ENCODE data around the gene COL6A1. TPM values are rescaled to one million over a fixed set of nuclear protein-coding genes. Genes with fewer than 3 reads are reported as not detected.
A peak's percentile ranks its signal among the peaks of the same experiment; 100 is the strongest.
"Not testable (repeated sequence)": the region's sequence is repeated elsewhere in the genome, so short reads cannot be mapped to it uniquely, and the experiment has no call there.

COL6A1 gene
- total RNA-seq, 1 donor from 2014 or later = 12.6 TPM

- H3K4me1 ChIP-seq = peaks cover 9% of the 10 kb centered on the region
- H3K9me3 Mint-ChIP-seq = no peaks in the 10 kb centered on the region
- no peak overlapping the region for H3K9ac ChIP-seq
- H3K36me3 Mint-ChIP-seq = no peaks in the 10 kb centered on the region
- no peaks in the 10 kb centered on the region for H4K20me1 ChIP-seq (ENCODE audit: low read depth)
- no peak for TF ChIP-seq EZH2 (IDR thresholded peaks at IDR 0.05)
- TF ChIP-seq EZH2phosphoT487 (IDR thresholded peaks at IDR 0.05) = no peak
- TF ChIP-seq, protein P1, sequence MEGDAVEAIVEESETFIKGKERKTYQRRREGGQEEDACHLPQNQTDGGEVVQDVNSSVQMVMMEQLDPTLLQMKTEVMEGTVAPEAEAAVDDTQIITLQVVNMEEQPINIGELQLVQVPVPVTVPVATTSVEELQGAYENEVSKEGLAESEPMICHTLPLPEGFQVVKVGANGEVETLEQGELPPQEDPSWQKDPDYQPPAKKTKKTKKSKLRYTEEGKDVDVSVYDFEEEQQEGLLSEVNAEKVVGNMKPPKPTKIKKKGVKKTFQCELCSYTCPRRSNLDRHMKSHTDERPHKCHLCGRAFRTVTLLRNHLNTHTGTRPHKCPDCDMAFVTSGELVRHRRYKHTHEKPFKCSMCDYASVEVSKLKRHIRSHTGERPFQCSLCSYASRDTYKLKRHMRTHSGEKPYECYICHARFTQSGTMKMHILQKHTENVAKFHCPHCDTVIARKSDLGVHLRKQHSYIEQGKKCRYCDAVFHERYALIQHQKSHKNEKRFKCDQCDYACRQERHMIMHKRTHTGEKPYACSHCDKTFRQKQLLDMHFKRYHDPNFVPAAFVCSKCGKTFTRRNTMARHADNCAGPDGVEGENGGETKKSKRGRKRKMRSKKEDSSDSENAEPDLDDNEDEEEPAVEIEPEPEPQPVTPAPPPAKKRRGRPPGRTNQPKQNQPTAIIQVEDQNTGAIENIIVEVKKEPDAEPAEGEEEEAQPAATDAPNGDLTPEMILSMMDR (IDR thresholded peaks at IDR 0.05) = no peak
- H2AFZ ChIP-seq (replicated peaks) = peak overlapping the region; percentile 3
- no peak overlapping the region for H3K4me3 Mint-ChIP-seq
- H3K9me3 ChIP-seq (ENCODE audit: low read depth) = no peaks in the 10 kb centered on the region
- H3K27ac ChIP-seq = no peak overlapping the region
- peak overlapping the region; percentile 29 for H3K4me2 ChIP-seq
- peaks cover 5% of the 10 kb centered on the region for H3K27me3 Mint-ChIP-seq (ENCODE audit: insufficient read depth, low read depth)
- H3K4me1 Mint-ChIP-seq = peaks cover 10% of the 10 kb centered on the region
- no peaks in the 10 kb centered on the region for H3K36me3 ChIP-seq
- H3K79me2 ChIP-seq (ENCODE audit: low read depth) = no peaks in the 10 kb centered on the region
- no peak for DNase-seq (ENCODE audit: low spot score)
- H3K27ac Mint-ChIP-seq = no peak overlapping the region
- no peaks in the 10 kb centered on the region for H3K27me3 ChIP-seq
- H3K4me3 ChIP-seq = no peak overlapping the region
- no peaks in the 10 kb centered on the region for H3F3A ChIP-seq (ENCODE audit: low read depth)
These were observed 30.6 kb upstream of the COL6A1 start for GRCh38 chr21:45950740-45951515.

DNA sequence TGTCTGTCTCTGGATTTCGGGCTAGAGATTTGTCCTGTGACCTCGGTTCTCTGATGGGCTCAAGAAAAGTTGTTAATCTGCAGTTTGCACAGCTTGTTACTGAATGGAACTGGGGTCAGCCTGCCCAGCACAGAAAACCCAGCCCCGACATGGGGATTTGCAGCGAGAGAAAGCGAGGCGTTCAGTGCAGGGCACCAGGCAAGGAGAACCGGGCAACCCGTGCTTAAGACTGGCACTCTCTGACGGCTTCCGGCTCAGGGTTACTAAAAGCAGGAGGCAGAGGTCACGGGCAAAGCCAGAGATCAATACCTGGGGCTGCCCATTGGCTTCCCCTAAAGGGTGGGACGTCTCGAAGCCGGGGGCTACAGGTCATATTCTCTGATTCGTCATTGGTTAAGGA, 29.9 kb upstream of the COL6A1 start:
- no peaks in the 10 kb centered on the region for H3K9me3 ChIP-seq (ENCODE audit: low read depth)
- H3K27me3 ChIP-seq = no peaks in the 10 kb centered on the region
- no peak overlapping the region for H3K4me3 ChIP-seq
- peaks cover 10% of the 10 kb centered on the region for H3K4me1 Mint-ChIP-seq
- H3K79me2 ChIP-seq (ENCODE audit: low read depth) = no peaks in the 10 kb centered on the region
- no peak overlapping the region for H3K27ac Mint-ChIP-seq
- no peaks in the 10 kb centered on the region for H3K36me3 Mint-ChIP-seq
- TF ChIP-seq, protein P1 (IDR thresholded peaks at IDR 0.05) = no peak
- no peak for TF ChIP-seq EZH2 (IDR thresholded peaks at IDR 0.05)
- TF ChIP-seq EZH2phosphoT487 (IDR thresholded peaks at IDR 0.05) = no peak
- H2AFZ ChIP-seq (replicated peaks) = peak overlapping the region; percentile 3
- peaks cover 9% of the 10 kb centered on the region for H3K4me1 ChIP-seq
- H3K27ac ChIP-seq = no peak overlapping the region
- no peak overlapping the region for H3K4me3 Mint-ChIP-seq
- H3K9me3 Mint-ChIP-seq = no peaks in the 10 kb centered on the region
- no peaks in the 10 kb centered on the region for H3F3A ChIP-seq (ENCODE audit: low read depth)
- DNase-seq (ENCODE audit: low spot score) = no peak
- no peak overlapping the region for H3K4me2 ChIP-seq
- peaks cover 5% of the 10 kb centered on the region for H3K27me3 Mint-ChIP-seq (ENCODE audit: insufficient read depth, low read depth)
- H3K36me3 ChIP-seq = no peaks in the 10 kb centered on the region
- no peak overlapping the region for H3K9ac ChIP-seq
- H4K20me1 ChIP-seq (ENCODE audit: low read depth) = no peaks in the 10 kb centered on the region

- not testable (repeated sequence) for H3K4me1 ChIP-seq; H3K27ac ChIP-seq; H3K9ac ChIP-seq; H3K36me3 Mint-ChIP-seq; H3K36me3 ChIP-seq; H3K79me2 ChIP-seq (ENCODE audit: low read depth); H3K4me2 ChIP-seq; H3K27ac Mint-ChIP-seq; H3K27me3 ChIP-seq; H3F3A ChIP-seq (ENCODE audit: low read depth); H3K4me3 Mint-ChIP-seq; H3K27me3 Mint-ChIP-seq (ENCODE audit: insufficient read depth, low read depth); H4K20me1 ChIP-seq (ENCODE audit: low read depth); DNase-seq (ENCODE audit: low spot score); H2AFZ ChIP-seq (replicated peaks); H3K9me3 ChIP-seq (ENCODE audit: low read depth); H3K4me1 Mint-ChIP-seq; H3K4me3 ChIP-seq; H3K9me3 Mint-ChIP-seq
These were observed 29.0 kb upstream of the COL6A1 start for GRCh38 chr21:45952527-45952926.

DNA sequence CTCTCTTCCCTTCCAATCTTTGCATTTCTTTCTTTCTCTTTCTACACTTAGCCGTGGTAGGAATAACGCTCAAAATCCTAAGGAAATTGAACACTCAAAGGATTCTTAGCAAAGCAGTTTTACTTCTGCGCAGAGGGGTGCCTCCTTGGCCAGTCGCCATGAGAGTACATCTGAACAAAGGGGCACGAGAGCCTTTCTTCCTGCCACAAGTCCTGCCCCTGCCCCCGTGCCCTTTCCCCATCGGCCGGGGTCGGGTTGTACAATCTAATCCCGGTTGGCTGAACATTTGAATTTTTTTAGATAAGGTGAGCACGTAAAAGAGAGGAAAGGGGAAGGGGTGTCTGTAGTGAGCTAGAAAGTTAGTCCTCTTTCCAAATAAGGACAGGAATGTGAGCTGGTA, 28.6 kb upstream of the COL6A1 start:
- H3K4me1 ChIP-seq = peaks cover 9% of the 10 kb centered on the region
- no peak for DNase-seq (ENCODE audit: low spot score)
- H3K9ac ChIP-seq = no peak overlapping the region
- Mint-ChIP-seq H3K36me3 (no peaks in the 10 kb centered on the region), H3K27me3 (ENCODE audit: insufficient read depth, low read depth) (peaks cover 13% of the 10 kb centered on the region), H3K27ac (peak overlapping the region; percentile 21), H3K4me1 (peaks cover 10% of the 10 kb centered on the region), H3K4me3 (no peak overlapping the region), H3K9me3 (no peaks in the 10 kb centered on the region)
- H3K27me3 ChIP-seq = no peaks in the 10 kb centered on the region
- no peak for TF ChIP-seq EZH2phosphoT487 (IDR thresholded peaks at IDR 0.05)
- TF ChIP-seq, protein P1 (IDR thresholded peaks at IDR 0.05) = no peak
- TF ChIP-seq EZH2 (IDR thresholded peaks at IDR 0.05) = no peak
- peak overlapping the region; percentile 58 for H2AFZ ChIP-seq (replicated peaks)
- no peak overlapping the region for H3K4me2 ChIP-seq
- no peaks in the 10 kb centered on the region for H3K79me2 ChIP-seq (ENCODE audit: low read depth)
- no peaks in the 10 kb centered on the region for H4K20me1 ChIP-seq (ENCODE audit: low read depth)
- no peak overlapping the region for H3K27ac ChIP-seq
- H3F3A ChIP-seq (ENCODE audit: low read depth) = no peaks in the 10 kb centered on the region
- no peak overlapping the region for H3K4me3 ChIP-seq
- no peaks in the 10 kb centered on the region for H3K36me3 ChIP-seq
- H3K9me3 ChIP-seq (ENCODE audit: low read depth) = no peaks in the 10 kb centered on the region

Measured in neural progenitor cell (in vitro differentiated cells).